Endothelial cell of umbilical vein (primary cell): Measurements from ENCODE around the gene FGD5. TPM values are rescaled to one million over a fixed set of nuclear protein-coding genes. Genes with fewer than 3 reads are reported as not detected.

Source experiments
- BruUV-seq: library from RNA; stranded (reverse); fragments of 400-500 nt; replicated peaks from 2 replicates; lab custom pipeline; 2021; lab: Mats Ljungman, UMichigan
- CTCF ChIA-PET: fragments of 300-600, 350-600 bp; sonication (Branson Sonifier 250); formaldehyde crosslinking; loops from one replicate; lab custom pipeline; 2021; ENCODE audit warnings: antibody characterized with exemption, inconsistent platforms; lab: Charles Lee
- POLR2A ChIA-PET: fragments of 300-600, 350-600 bp; sonication (Branson Sonifier 250); formaldehyde crosslinking; loops from one replicate; lab custom pipeline; 2021; ENCODE audit warnings: antibody characterized with exemption, inconsistent platforms; lab: Charles Lee
- DNase-seq: peaks from one replicate; pipeline ENCODE4 v3.0.0-alpha.2; 2011; ENCODE audit warnings: low read depth, low spot score
- FAIRE-seq: peaks from 2 replicates; lab custom pipeline; 2011; peaks lifted over from hg19 to GRCh38; lab: Jason Lieb, UNC
- H2AFZ ChIP-seq: 2 replicates; pipeline ENCODE4 v1.6.0; 2012; ENCODE audit warnings: low read depth, low read length, control low read depth, inconsistent platforms
- H3K27ac ChIP-seq: 2 replicates; pipeline ENCODE4 v1.5.1; 2011; ENCODE audit warnings: low read depth, mild to moderate bottlenecking, control low read depth, low read length, moderate library complexity; ENCODE audit not compliant: insufficient read depth
- H3K27me3 ChIP-seq, 2 experiments: 2 replicates each; pipeline versions ENCODE4 v1.6.0 to v1.6.1; 2011; ENCODE audit warnings: low read length in 2 of 2, mixed read lengths in 1 of 2; ENCODE audit not compliant: control insufficient read depth in 2 of 2, insufficient read depth in 2 of 2
- H3K36me3 ChIP-seq, 2 experiments: 2 replicates in 1 of 2; 3 replicates in 1 of 2; pipeline ENCODE4 v1.5.1; 2011; ENCODE audit warnings: low read length in 2 of 2, mild to moderate bottlenecking in 1 of 2, moderate library complexity in 1 of 2; ENCODE audit not compliant: control insufficient read depth in 2 of 2, insufficient read depth in 2 of 2; ENCODE audit errors: extremely low read depth in 1 of 2
- H3K4me1 ChIP-seq: 3 replicates; pipeline ENCODE4 v1.5.1; 2011; ENCODE audit warnings: mild to moderate bottlenecking, low read length; ENCODE audit not compliant: control insufficient read depth, insufficient read depth; ENCODE audit errors: extremely low read depth
- H3K4me2 ChIP-seq: 2 replicates; pipeline ENCODE4 v1.6.1; 2011; ENCODE audit warnings: low read length, control low read depth, mixed read lengths; ENCODE audit not compliant: insufficient read depth
- H3K4me3 ChIP-seq, 3 experiments: fragments of 200-600 bp in 1 of 3; sonication (generic), shearing (Covaris generic) in 1 of 3; replicated peaks in 1 of 3; 2 replicates each; pipeline ENCODE4 v1.5.1; 2011 to 2016; ENCODE audit warnings: control low read depth in 3 of 3, low read length in 3 of 3, mild to moderate bottlenecking in 2 of 3, inconsistent platforms in 1 of 3, low read depth in 1 of 3, moderate library complexity in 1 of 3; ENCODE audit not compliant: insufficient read depth in 1 of 3
- H3K79me2 ChIP-seq: 2 replicates; pipeline ENCODE4 v1.6.0; 2012; ENCODE audit warnings: low read length, inconsistent platforms; ENCODE audit not compliant: control insufficient read depth, insufficient read depth
- H3K9ac ChIP-seq: replicated peaks from 2 replicates; pipeline ENCODE3; 2011; ENCODE audit warnings: low read length, control low read depth; ENCODE audit not compliant: insufficient read depth; ENCODE audit errors: extremely low read depth
- H3K9me1 ChIP-seq: replicated peaks from 3 replicates; pipeline ENCODE4 v1.6.0; 2011; ENCODE audit warnings: mild to moderate bottlenecking, low read length; ENCODE audit not compliant: control insufficient read depth, insufficient read depth; ENCODE audit errors: extremely low read depth
- H3K9me3 ChIP-seq: replicated peaks from 2 replicates; pipeline ENCODE4 v1.5.1; 2012; ENCODE audit warnings: low read length, inconsistent platforms; ENCODE audit not compliant: control insufficient read depth, insufficient read depth
- H4K20me1 ChIP-seq: replicated peaks from 2 replicates; pipeline ENCODE3; 2011; ENCODE audit warnings: mild to moderate bottlenecking, low read length; ENCODE audit not compliant: control insufficient read depth, insufficient read depth; ENCODE audit errors: extremely low read depth
- CTCF ChIP-seq, 2 donors: IDR thresholded peaks; 1 replicate in 1 of 2; 2 replicates in 1 of 2; pipeline ENCODE4 v1.5.1; 2011; ENCODE audit warnings: low read length in 2 of 2, mild to moderate bottlenecking in 2 of 2, moderate library complexity in 2 of 2, control low read depth in 1 of 2, inconsistent platforms in 1 of 2, low read depth in 1 of 2; ENCODE audit not compliant: insufficient read depth in 1 of 2; ENCODE audit errors: extremely low read depth in 1 of 2
- EZH2 ChIP-seq: IDR thresholded peaks from 2 replicates; pipeline ENCODE4 v1.6.1; 2012; ENCODE audit warnings: borderline replicate concordance, low read depth, mild to moderate bottlenecking, moderate library complexity, low read length, inconsistent platforms; ENCODE audit not compliant: severe bottlenecking
- FOS ChIP-seq: IDR thresholded peaks from 2 replicates; pipeline ENCODE4 v1.6.1; 2011; ENCODE audit warnings: mild to moderate bottlenecking, low read length, moderate library complexity, borderline replicate concordance; ENCODE audit not compliant: insufficient read depth
- GATA2 ChIP-seq: IDR thresholded peaks from 2 replicates; pipeline ENCODE4 v1.7.0; 2011; ENCODE audit warnings: low read depth, mild to moderate bottlenecking, moderate library complexity, mixed read lengths, low read length; ENCODE audit not compliant: insufficient read length, insufficient read depth
- JUN ChIP-seq: IDR thresholded peaks from 2 replicates; pipeline ENCODE4 v1.6.1; 2011; ENCODE audit warnings: borderline replicate concordance, low read depth; ENCODE audit not compliant: insufficient read length, insufficient read depth
- MAX ChIP-seq: IDR thresholded peaks from 2 replicates; pipeline ENCODE4 v1.6.1; 2011; ENCODE audit not compliant: insufficient read depth, insufficient read length
- MYC ChIP-seq: IDR thresholded peaks from one replicate; pipeline ENCODE4 v1.6.1; 2011; ENCODE audit warnings: mild to moderate bottlenecking, low read depth, low read length
- POLR2A ChIP-seq: IDR thresholded peaks from 2 replicates; pipeline ENCODE4 v1.6.1; 2012; ENCODE audit warnings: low read depth, mild to moderate bottlenecking, control low read depth, low read length
- POLR2AphosphoS5 ChIP-seq: IDR thresholded peaks from 2 replicates; pipeline ENCODE4 v1.6.1; 2012; ENCODE audit warnings: low read depth, mild to moderate bottlenecking, control low read depth, low read length, moderate library complexity; ENCODE audit not compliant: insufficient read depth
- dilution Hi-C: fragments of 300-500 bp; cut with MboI; formaldehyde crosslinking; loops from one replicate; pipeline ENCODE4 v1.15.0; 2019; ENCODE audit warnings: low sequenced_read_pairs; ENCODE audit not compliant: extremely low pct_ligation_motif_present
- intact Hi-C: fragments of 100-400 bp; cut with micrococcal nuclease; formaldehyde crosslinking; loops from one replicate; pipeline ENCODE4 v1.10.0; 2022
- polyA plus RNA-seq, 4 experiments: library from polyadenylated mRNA; depleted of rRNA in 3 of 4; stranded (reverse) in 3 of 4; unstranded in 1 of 4; fragments of >200 nt; gene quantifications; 2 replicates each; pipeline versions ENCODE4 v1.2.1 to v1.2.3, GENCODE V29; 2011 to 2012; ENCODE audit warnings: missing spikeins in 1 of 4
- total RNA-seq: library from RNA; stranded (reverse); gene quantifications from 2 replicates; pipeline ENCODE4 v1.2.3, GENCODE V29; 2021

Gene FGD5
- total and polyA plus RNA-seq, 2 donors (not counting 3 experiments of a cell fraction or from before 2014, with no cell fraction given): 49.6 to 134 TPM

- BruUV-seq: no TSS peak
- intact Hi-C loops (no loop called here), dilution Hi-C loops (no loop called here)
- Histone ChIP-seq H3K4me3 (no peak overlapping the region), H3K36me3 (no peaks in the 10 kb centered on the region), H3K4me1 (peaks cover 11% of the 10 kb centered on the region), H3K27ac (no peak overlapping the region), H3K27me3 (no peaks in the 10 kb centered on the region), H3K9me1 (no peaks in the 10 kb centered on the region), H3K9ac (no peak overlapping the region), H4K20me1 (no peaks in the 10 kb centered on the region), H3K79me2 (peaks cover 91% of the 10 kb centered on the region), H2AFZ (no peak overlapping the region), H3K9me3 (no peaks in the 10 kb centered on the region), H3K4me2 (no peak overlapping the region)
- TF ChIP-seq POLR2AphosphoS5: no peak
- TF ChIP-seq EZH2: no peak
- TF ChIP-seq MYC: no peak
- TF ChIP-seq POLR2A: no peak
- no peak for TF ChIP-seq CTCF (IDR thresholded peaks at IDR 0.05; ENCODE audit: extremely low read depth in 1 of 2, insufficient read depth in 1 of 2, low read depth in 1 of 2, low read length in 2 of 2)
- TF ChIP-seq FOS: no peak
- no peak for TF ChIP-seq GATA2
- no peak for TF ChIP-seq JUN
- no peak for TF ChIP-seq MAX
- FAIRE-seq (no peak), DNase-seq (no peak)
- CTCF ChIA-PET: no interaction called here
- POLR2A ChIA-PET: no interaction called here
These were observed 34.6 kb downstream of the FGD5 start for GRCh38 chr3:14853271-14853951.
